AG04450 (cell line): ENCODE measurements around the gene RPS27L. TPM values are rescaled to one million over a fixed set of nuclear protein-coding genes. Genes with fewer than 3 reads are reported as not detected.

Experiments
- CTCF ChIA-PET: fragments of 300-600, 350-600 bp; formaldehyde crosslinking; extraction: SDS; loops from one replicate; lab custom pipeline; 2022; ENCODE audit warnings: antibody characterized with exemption, inconsistent platforms; lab: Charles Lee
- POLR2A ChIA-PET: fragments of 350-600 bp; formaldehyde crosslinking; extraction: SDS; loops from one replicate; lab custom pipeline; 2021; ENCODE audit warnings: antibody characterized with exemption, inconsistent platforms; lab: Yijun Ruan, JAX
- DNase-seq: peaks from one replicate; pipeline ENCODE4 v3.0.0-alpha.2; 2011; ENCODE audit warnings: low read depth, low spot score
- H3K27ac ChIP-seq: one replicate; pipeline ENCODE4 v1.5.1; 2012; ENCODE audit warnings: low read depth, low read length, control low read depth
- H3K27me3 ChIP-seq: one replicate; pipeline ENCODE4 v1.6.0; 2012; ENCODE audit warnings: low read length; ENCODE audit not compliant: control insufficient read depth, insufficient read depth
- H3K4me3 ChIP-seq: 2 replicates; pipeline ENCODE4 v1.5.1; 2011; ENCODE audit warnings: mild to moderate bottlenecking, low read depth, low read length, control low read depth
- H3K9me3 ChIP-seq: 2 replicates; pipeline ENCODE4 v1.5.1; 2012; ENCODE audit warnings: low read length; ENCODE audit not compliant: control insufficient read depth, insufficient read depth
- polyA minus RNA-seq: library from RNA; depleted of rRNA, polyadenylated mRNA; stranded (reverse); fragments of >200 nt; gene quantifications from 2 replicates; pipeline ENCODE4 v1.2.3, GENCODE V29; 2011; rRNA and poly(A)+ RNA removed
- polyA plus RNA-seq: library from polyadenylated mRNA; depleted of rRNA; stranded (reverse); fragments of >200 nt; gene quantifications from 2 replicates; pipeline ENCODE4 v1.2.3, GENCODE V29; 2011; rRNA removed
- TF ChIP-seq, protein P1 (sequence below): IDR thresholded peaks from 2 replicates; pipeline ENCODE4 v1.5.1; 2011; ENCODE audit warnings: low read depth, low read length, control low read depth, inconsistent platforms

RPS27L gene
- 501 and 610 TPM in 2 replicates for polyA plus RNA-seq
- polyA minus RNA-seq, result 47.0 and 86.3 TPM in 2 replicates

GRCh38 chr15:63157118-63157843, at the start of gene RPS27L:
RPS27L (minus strand) TSS chr15:63157477; CDS start chr15:63157405, 72 bp downstream.
- DNase-seq, result peak; percentile 94
- TF ChIP-seq, protein P1, sequence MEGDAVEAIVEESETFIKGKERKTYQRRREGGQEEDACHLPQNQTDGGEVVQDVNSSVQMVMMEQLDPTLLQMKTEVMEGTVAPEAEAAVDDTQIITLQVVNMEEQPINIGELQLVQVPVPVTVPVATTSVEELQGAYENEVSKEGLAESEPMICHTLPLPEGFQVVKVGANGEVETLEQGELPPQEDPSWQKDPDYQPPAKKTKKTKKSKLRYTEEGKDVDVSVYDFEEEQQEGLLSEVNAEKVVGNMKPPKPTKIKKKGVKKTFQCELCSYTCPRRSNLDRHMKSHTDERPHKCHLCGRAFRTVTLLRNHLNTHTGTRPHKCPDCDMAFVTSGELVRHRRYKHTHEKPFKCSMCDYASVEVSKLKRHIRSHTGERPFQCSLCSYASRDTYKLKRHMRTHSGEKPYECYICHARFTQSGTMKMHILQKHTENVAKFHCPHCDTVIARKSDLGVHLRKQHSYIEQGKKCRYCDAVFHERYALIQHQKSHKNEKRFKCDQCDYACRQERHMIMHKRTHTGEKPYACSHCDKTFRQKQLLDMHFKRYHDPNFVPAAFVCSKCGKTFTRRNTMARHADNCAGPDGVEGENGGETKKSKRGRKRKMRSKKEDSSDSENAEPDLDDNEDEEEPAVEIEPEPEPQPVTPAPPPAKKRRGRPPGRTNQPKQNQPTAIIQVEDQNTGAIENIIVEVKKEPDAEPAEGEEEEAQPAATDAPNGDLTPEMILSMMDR, result no peak
- ChIA-PET CTCF (interaction anchor here (0.5 to 0.6 kb wide), 2 partner anchors 67 to 761 kb away, joined by 3 to 4 read pairs; no protein-coding TSS in a partner anchor), POLR2A (interaction anchor here (0.5 to 1.9 kb wide), 23 partner anchors 8 to 418 kb away, joined by 3 to 17 read pairs (median 5); partner anchors contain the start of genes APH1B, CA12 and RAB8B)
- Histone ChIP-seq H3K9me3 (no peaks in the 10 kb centered on the region; the same call in 1 of the 2 replicates), H3K4me3 (peak within 1 kb of the TSS; percentile 88), H3K27ac (peak within 1 kb of the TSS; percentile 98), H3K27me3 (no peaks in the 10 kb centered on the region)

DNA sequence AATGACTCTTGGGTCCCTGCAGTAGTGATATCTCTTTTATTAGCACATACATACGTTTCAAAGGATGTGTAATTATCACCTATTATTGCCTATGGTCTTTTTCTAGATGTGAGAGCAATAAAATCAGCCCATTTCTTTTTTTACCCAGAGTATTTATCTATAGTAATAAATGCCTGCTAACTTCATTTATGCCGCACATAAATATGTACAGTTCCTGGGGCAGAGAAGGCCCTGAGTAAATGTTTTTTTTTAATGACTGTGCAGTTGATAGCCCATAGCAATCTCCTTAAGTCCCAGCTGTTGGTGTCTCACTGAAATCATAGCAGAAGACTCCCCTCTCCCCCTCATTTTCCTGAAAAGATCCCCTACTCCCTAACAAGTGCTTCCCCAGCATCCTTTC, 48.8 kb upstream of the RPS27L start:
- ChIA-PET POLR2A (no interaction called here), CTCF (no interaction called here)
- DNase-seq, result no peak
- Histone ChIP-seq H3K9me3 (no peaks in the 10 kb centered on the region), H3K27ac (no peak overlapping the region), H3K4me3 (no peak overlapping the region), H3K27me3 (no peaks in the 10 kb centered on the region)
- TF ChIP-seq, protein P1, result no peak

DNA sequence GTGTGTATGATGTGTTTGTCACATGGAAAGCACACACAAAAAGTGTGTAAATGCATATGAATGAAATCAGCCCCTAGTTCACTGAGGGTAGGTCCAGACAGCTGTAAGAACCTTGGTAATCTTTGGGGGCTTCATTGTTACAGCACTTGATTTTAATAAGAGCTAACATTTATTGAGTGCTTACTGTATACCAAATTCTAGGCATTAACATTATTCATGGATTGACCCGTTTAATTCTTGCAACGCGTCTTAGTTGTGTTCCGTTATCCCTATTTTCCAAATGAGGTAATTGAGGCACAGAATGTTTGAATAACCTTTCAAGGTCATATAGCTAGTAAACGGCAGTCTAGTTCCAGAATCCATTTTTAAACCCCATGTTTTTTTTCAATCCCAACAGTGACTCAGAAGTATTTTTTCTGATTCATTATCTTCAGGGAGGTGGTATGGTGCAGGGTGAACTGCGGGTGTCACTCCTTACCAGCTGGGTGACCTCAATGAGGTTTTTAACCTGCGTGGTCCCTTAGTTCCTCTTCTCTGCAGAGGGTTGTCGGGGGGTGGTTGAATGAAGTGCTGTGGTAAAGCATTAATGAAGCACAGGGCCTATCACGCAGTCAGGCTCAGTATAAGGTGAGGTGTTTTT, 46.3 kb upstream of the RPS27L start:
- H3K27ac ChIP-seq, result no peak overlapping the region
- CTCF ChIA-PET, result no interaction called here

DNA sequence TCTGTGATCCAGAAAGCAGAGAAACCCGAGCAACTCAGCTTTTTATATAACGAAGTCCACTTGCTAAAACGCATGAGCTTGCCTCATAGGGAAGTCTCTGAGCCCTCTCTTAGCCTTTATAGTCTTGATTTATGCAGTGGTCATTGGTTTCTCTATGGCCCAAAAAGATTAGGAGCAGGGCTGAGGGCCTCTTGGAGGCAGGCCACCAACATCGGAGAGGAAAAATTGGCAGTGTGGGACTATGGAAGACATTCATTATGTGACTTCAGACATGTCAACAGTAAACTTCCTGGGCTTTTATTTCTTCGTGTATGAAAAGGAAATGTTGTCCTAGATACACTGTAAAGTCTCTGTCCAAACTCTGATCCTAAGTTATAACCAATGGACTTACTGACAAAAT, 45.6 kb upstream of the RPS27L start:
- TF ChIP-seq, protein P1, result no peak
- H3K9me3 ChIP-seq, result no peaks in the 10 kb centered on the region
- ChIA-PET CTCF (no interaction called here), POLR2A (no interaction called here)
- H3K27ac ChIP-seq, result no peak overlapping the region
- no peak for DNase-seq
- no peak overlapping the region for H3K4me3 ChIP-seq
- no peaks in the 10 kb centered on the region for H3K27me3 ChIP-seq

More for the DNA sequence above, 46.3 kb upstream of the RPS27L start:
- no peak overlapping the region for H3K4me3 ChIP-seq
- no peak for DNase-seq
- H3K9me3 ChIP-seq, result no peaks in the 10 kb centered on the region
- TF ChIP-seq, protein P1, result no peak
- H3K27me3 ChIP-seq, result no peaks in the 10 kb centered on the region
- POLR2A ChIA-PET, result no interaction called here
